Fibroblast of skin of right quadriceps (primary cell): ENCODE measurements around the gene IQUB.
A peak's percentile ranks its signal among the peaks of the same experiment; 100 is the strongest.
"Not testable (repeated sequence)": the region's sequence is repeated elsewhere in the genome, so short reads cannot be mapped to it uniquely, and the experiment has no call there.

Experiments
- DNase-seq: peaks from one replicate; pipeline ENCODE4 v3.0.0-alpha.2; 2013

Gene IQUB

DNA sequence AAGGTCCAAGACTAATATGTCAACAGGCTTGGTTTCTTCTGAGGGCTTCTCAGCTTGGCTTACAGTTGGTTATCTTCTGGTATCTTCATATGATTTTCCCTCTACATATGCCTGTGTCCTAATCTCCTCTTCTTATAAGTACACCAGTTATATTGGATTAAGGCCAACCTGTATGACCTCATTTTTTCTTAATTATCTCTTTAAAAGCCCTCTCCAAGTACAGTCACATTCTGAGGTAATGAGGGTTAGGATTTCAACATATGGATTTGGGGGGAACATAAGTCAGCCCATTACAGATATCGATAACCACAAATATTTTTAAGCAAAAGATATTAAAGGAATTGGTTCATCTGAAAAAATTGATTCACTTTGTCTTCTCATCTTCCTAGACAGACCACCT, 49.2 kb downstream of the IQUB start:
- no peak for DNase-seq

DNA sequence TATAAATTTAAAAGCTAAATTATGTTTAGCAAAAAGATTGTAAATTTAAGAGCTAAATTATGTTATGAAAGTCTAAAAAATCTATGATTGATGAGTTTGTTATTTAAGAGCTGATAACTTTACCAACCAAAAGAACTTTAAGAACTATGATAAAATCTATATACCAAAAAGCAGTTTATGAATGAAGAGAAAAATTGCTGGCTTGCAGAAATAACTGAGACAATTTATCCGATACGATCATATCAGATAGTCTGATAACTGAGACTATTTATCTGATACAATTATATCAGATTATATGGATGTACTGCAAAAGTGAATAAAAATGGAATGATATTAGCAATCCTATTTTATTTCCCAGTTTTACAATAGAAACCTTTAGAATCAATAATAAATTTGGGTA, 50.2 kb downstream of the IQUB start:
- no peak for DNase-seq

DNA sequence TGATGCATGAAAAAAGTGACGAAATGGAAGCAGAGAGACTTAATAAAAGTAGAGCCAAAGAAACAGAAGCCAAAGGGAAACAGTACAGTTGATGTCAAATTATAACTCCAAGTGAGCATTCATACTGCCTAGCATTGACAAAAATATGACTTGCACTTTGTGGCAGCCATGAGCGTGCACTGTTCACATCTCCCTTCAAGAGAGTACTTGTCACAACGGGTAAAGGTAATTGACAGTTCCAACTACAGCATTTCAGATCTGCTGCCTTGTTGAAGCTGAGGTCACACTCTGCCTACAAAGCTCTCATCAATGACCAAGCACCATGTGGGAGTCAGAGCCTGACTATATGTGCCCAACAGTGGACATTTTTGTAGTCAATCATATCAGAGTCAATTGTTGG, 54.3 kb downstream of the IQUB start:
- DNase-seq = no peak

DNA sequence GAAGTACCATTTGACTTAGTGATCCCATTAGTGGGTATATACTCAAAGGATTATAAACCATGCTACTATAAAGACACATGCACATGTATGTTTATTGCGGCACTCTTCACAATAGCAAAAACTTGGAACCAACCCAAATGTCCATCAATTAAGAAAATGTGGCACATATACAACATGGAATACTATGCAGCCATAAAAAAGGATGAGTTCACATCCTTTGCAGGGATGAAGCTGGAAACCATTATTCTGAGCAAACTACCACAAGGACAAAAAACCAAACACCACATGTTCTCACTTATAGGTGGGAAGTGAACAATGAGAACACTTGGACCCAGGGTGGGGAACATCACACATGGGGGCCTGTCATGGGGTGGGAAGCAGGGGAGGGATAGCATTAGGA, 56.3 kb downstream of the IQUB start:
- DNase-seq = not testable (repeated sequence)

DNA sequence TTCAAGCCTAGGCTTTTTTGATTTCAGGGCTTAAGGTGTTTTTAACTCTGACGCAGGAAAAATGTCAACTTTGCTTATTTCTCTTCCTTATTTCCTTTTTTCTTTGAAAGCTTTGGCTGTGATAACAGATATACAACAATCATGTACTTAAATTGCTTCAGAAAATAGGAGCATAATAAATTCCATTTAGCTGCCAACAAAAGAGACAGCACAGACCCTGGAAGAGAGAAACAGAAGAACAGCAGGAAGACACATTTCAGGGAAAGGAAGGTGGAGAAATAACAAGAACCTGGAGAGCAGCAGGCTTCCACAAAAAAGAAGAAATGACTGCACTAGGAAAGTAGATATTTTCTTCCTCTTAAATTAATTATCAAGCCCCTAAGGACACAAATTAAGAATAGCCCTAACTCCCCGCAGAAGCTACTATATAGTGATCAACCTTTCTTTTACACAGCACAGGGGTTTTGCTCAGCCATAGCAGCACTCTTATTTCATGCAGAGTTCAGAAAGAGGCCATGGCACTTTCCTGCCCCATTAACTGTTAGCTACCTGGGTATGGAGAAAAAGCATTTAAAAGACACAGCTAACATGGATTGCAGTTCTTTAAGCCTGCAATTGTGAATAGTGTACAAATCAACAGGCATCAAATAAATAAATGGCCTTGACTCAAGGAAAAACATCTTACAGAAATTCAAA, 61.5 kb downstream of the IQUB start:
- no peak for DNase-seq

DNA sequence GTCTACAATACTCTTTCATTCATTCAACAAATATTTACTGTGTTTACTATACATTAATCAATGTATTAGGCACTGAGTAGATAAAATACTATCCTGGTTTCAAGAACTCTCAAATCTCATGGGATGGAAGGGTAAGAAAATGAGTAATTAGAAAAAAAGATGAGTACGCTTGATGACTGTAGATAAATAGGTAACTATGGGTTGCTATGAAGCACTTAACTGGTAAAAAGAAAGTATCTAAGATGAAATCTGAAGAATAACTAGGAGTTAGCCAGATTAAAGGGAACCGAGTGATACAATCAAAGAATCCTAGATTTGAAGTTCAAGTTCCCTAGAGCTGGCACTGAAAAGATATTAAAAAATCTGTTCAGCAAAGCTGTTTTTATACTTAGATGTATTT, 62.1 kb downstream of the IQUB start:
- DNase-seq = no peak

DNA sequence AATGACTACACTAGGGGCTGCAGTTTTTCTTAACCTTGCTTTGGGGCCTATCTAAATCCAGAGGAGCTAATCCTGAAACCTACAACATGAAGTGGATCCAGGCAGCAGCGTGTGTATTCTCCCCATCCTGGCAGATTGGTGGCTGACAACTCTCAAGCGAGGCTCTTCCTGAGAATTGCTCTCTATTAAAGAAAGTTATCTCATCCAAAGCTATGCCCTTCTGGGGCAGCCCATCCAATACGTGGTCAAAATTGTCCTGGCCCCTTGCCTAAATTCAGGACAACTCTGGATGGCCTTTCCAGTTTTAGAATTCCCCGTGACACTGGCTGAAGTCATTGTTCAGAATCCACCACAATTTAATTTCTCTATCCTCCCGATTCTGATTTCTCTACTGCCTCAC, 66.1 kb downstream of the IQUB start:
- DNase-seq = no peak

DNA sequence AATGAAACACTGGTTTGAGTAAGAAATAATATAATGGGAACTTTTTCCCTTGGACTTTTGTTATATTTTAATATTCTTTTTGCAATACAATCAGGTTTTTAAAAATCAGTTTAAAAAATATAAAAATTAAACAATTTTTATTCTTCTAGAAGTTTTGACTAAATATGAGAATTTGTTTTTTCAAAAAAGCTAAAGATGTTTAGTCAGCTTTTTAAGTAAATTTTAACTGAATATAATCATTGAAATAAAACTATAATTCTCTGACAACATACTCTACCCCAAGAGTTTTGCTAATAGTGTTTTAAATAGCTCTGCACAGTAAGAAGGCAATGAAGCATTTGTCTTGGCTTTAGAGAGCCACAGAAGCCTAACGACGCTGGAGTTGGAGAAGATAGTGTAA, 70.5 kb downstream of the IQUB start:
- no peak for DNase-seq

DNA sequence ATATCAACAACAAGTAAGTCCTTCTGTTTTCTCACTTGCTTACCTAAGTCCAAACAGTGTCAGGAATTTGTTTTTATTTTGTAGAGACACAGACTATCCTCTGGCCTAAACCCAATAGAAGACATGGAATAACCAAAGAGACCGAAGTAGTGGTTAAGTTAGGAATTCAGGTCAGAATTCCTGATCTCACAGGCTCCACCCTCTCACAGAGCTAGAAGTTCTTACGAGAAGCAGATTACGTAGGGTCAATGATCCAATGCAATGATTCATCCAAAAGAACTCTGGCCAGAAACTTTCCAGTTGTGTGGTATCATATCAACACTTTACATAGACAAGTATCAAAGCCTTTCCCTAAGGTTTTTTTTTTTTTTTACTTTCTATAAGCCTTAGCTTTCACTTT, 73.8 kb downstream of the IQUB start:
- peak; percentile 31 for DNase-seq

DNA sequence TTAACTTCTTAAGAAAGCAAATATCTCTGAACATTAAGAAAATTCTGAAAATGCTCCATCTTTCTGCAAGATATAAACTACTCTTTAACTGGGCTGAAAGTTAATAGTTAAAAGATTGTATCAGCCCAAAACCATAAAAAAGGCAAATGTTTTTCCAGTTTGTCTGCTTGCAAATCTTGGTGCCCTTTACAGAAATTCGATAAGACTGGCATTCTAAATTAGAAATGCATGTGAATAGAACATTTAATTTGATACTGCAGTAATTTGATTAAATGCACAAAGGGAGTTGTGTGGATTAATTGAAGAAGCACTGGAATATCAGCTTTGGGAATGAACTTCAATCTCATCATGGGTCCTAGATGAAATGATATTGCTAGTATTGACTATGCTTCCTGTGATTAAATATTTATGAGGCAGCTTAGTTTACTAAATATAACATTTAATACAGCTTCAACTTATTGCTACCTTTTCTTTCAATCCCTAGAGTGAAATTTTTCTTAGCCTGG, 78.4 kb downstream of the IQUB start:
- DNase-seq = no peak

DNA sequence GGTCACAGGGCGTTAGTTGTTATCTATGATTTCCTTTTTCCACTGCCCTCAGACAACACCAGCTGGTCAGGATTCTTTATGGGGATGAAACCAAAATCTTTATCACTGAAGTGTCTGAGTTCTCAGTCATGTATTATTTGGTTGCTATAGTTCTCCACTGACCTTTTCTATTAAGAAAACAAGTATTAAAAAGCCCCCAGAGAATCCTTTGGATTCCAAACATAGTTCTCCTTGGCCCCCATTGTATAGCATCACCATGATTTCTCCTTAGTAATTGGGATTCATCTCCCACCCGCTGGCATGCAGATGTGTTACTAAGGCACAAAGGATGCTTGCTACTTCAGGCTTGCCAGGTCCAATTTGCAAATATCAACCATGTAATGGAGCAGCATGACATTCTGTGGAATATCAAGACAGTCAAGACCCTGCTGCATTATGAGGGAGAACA, 94.3 kb downstream of the IQUB start:
- DNase-seq = no peak

DNA sequence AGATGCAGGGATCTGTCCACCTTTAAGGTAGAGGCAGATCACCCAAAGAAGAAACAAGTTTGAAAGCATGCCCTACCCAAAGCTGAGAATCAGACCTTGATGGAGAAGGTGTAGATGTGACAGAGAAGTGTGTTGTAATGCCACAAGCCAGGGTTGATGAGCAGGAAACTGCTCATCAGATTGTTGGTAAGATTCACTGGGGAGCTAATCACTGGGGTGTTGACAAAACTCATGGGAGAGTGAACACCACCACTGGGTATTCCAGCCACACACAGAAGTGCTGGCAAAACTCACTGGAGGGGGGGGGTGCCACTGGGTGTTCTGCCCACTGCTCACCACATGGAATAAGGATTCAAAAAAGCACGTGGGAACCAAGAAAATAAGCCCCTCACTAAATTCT, 95.2 kb downstream of the IQUB start:
- no peak for DNase-seq

DNA sequence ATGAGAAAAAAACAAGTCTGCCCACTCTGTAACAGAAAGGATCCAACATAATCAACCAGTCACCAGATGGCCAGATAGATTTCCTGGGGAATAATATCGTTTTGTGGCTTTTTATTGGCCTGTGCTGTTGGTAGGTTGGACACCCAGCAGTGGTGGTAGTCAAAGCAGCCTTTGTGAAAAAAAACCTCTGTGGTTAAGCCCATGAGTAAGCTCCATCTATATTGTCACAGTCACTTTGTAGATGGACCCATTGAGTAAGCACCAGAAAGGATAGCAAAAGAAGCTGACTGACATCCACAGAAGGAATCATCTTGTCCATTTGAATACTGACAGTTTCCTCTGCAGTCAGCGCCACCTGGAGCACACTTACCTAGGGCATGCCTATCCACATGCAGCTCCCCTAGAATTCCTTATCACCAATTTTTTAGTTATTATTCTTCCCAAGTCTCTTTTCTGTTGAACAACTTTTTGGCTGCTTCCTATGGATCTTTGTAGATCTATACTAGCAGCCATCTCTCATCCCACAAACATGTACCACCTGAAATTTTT, 96.9 kb downstream of the IQUB start:
- no peak for DNase-seq

DNA sequence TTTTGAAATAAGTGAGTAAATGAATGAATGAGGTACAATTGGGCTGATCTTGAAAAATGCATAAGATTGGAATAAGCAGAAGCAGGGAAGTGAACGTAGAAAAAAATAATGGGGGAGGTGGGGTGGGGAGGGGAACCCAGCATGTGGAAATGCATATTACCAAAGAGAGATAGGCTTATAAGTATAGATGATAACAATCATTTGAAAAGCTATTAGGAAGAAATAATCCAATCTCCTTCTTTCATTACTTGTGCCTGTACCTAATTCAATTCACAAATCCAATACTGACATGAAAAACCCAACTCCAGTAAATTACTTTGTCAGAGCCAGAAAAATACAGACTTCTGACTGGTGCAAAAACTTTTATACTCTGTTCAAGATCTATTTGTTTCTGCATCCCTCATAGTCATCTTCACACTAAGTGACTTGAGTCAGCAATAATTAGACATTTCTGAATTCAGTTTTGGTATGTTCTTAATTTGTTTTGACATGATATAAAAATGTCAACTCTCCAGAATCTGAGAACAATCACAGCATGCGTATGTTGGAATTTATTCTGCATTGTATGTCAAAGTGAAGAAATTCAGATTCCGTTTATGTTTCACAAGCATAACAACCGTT, 99.2 kb downstream of the IQUB start:
- DNase-seq = no peak

DNA sequence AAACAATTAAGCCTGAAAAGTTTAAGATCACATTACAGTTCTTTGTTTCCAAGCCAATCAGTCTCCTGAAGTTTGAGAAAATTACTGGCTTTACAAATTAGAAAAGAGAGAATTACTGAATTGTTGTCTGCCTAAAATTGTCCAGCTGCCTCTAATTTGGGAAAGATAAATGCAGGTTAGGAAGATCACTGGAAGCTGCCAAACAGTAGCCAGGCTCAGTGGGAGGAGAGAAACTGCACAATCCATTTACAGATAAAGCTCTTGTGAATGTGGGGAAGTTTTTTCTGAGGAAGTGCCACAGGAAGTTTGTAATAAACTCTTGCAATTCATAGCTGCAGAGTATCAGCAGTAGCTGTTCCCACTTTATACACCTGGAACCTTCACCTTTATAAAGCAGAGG, 100.7 kb downstream of the IQUB start:
- no peak for DNase-seq

DNA sequence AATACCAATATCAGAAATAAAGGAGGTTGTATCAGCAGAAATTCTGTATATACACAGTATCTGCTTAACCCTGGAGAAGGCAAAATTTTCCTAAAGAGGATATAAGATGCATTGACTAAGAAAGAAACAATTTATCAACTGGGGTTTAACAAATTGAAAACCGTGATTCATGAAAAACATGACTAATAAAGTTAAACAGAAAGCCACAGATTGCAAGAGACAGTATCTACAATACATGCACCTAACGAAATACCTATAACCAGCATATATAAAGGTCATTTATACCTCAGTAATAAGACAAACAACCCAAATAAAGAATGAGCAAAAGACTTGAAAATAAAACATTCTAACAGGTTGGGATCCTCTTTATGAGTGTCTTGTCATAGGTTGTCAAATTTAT, 101.8 kb downstream of the IQUB start:
- no peak for DNase-seq

DNA sequence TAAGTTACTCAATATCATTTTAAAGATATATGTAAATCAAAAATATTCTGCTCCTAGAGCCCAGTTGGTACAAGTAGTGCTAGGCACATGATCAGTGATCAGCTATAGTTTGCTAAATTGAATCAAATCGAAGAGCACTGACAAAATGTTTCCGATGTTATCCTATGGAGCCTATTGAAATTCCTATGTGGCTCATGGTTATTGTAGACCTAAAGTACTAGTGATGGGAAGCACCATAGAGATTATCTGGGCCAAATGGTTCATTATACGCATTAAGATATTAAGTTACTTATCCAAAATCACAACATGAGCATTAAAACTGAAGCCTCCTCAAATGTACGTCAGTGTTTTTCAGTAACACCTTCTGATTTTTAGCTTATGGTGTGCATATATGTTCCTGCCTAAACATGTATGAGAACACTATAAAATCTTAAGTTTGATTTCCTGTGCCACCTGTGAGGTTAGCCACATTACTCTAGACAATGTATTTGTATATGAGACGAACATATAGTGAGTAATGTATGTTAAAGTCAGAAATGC, 103.2 kb downstream of the IQUB start:
- no peak for DNase-seq

DNA sequence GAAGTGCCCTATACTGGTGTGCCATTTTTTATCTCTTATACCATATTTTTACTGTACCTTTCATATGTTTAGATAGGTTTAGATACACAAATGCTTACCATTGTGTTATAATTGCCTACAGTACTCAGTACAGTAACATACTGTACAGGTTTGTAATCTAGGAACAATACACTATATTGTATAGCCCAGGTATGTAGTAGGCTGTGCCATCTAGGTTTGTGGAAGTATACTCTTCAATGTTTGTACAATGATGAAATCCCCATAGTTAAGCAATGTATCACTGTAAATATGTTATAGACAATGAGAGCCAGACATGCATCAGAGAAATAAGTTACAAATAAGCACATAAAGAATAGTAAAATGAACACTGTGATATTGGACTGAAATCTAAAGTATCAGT, 109.1 kb downstream of the IQUB start:
- DNase-seq = no peak

DNA sequence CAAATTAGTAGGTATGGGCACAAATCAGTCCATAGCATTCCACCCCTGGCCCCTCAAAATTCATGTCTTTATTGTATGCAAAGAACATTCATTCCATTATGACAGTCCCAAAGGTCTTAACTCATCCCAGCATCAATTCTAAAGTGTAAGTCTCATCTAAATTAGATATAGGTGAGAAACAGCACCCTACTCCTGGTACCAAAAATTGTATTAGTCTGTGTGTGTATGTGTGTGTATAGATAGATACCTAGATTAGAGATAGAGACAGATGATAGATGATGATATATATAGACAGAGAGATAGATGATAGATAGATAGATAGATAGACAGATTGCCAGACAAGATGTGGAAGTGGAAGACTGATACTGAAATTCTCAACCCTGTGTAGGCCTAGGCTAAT, 109.9 kb downstream of the IQUB start:
- DNase-seq = no peak

DNA sequence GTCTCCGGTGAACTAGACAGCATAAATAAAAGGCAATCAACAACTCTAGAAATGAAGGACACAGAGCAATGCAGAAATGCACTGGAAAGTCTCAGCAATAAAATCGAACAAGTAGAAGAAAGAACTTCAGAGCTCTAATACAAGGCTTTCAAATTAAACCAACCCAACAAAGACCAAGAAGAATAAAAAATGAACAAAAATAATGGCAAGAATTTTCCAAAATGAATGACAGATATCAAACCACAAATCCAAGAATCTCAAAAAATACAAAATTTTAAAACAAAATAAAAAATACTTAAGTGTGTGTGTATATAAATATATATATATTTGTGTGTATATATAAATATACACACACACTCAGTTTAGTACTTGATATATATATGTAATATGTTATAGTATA, 110.8 kb downstream of the IQUB start:
- DNase-seq = no peak

DNA sequence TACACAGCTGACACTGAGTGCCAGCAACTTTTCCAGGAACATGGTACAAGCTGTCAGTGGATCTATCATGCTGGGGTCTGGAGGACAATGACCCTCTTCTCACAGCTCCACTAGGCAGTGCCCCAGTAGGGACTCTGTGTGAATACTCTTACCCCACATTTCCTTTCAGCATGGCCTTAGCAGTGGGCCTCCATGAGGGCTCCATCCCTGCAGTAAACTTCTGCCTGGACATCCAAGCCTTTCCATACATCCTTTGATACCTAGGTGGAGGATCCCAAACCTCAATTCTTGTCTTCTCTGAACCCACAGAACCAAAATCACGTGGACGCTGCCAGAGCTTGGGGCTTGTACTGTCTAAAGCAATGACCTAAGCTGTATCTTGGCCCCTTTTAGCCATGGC, 116.8 kb downstream of the IQUB start:
- DNase-seq = no peak

DNA sequence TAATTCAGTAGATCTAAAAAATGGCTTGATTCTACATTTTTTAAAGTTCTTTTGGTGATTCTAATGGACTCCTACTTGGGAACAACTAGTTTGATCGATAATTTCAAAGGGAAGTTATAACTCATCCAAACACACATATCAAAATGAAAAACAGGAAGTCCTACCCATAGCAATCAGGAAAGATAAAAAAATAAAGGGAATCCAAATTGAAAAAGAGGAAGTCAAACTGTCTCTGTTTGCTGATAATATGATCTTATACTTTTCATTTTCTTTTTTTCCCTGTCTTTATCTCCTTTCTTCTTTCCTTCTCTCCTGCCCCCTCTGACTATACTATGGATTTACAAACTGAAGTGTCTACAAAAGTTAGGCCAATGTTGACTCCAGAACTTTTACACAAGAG, 118.8 kb downstream of the IQUB start:
- no peak for DNase-seq

DNA sequence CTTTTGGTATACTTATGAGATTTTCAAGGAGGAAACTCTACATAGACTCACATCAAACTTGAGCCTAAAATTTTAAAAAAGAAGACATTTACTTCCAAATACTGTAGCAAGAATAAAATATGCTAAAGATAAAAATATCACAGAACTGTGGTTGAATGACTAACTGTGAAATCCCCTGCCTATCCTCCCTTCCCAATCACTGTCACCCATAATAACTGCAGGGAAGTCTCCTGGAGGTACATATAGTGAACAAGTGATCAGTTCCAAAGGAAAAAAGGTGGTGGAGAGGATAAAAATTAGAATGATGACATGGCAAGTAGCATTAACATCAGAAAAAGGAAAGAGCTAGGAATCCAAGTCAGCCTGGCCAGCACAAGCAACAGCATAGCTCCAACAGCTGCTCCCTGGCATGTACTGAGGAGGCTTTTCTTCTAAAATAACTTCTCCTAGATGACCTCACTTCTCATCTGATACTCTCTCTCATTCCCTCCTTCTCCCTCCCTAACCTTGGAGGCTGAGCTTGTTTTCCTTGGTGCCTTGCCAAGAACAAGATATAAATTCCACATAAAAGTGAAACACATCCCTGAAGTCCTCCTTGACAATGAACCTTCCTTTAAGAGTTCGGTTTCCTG, 124.0 kb downstream of the IQUB start:
- DNase-seq = peak; percentile 22

DNA sequence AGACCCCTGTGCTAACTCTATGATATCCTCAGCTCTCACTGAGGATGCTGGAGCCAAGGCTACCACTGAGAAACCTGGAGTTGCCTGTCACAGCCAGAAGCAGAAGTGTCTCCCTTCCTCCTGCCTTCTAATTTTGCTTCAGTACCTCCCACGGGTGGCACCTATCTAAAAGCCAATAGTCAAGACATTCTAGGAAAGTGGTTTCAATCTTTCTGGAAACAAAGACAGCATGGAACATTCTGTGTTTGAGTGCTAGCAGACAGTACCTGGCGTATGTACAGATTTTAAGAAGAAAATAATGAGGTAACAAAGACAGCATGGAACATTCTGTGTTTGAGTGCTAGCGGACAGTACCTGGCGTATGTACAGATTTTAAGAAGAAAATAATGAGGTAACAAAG, 126.4 kb downstream of the IQUB start:
- DNase-seq = not testable (repeated sequence)
